Measurements from ENCODE around the gene ZBTB22.
"Not testable (repeated sequence)": the region's sequence is repeated elsewhere in the genome, so short reads cannot be mapped to it uniquely, and the experiment has no call there.

The ZBTB22 gene

DNA sequence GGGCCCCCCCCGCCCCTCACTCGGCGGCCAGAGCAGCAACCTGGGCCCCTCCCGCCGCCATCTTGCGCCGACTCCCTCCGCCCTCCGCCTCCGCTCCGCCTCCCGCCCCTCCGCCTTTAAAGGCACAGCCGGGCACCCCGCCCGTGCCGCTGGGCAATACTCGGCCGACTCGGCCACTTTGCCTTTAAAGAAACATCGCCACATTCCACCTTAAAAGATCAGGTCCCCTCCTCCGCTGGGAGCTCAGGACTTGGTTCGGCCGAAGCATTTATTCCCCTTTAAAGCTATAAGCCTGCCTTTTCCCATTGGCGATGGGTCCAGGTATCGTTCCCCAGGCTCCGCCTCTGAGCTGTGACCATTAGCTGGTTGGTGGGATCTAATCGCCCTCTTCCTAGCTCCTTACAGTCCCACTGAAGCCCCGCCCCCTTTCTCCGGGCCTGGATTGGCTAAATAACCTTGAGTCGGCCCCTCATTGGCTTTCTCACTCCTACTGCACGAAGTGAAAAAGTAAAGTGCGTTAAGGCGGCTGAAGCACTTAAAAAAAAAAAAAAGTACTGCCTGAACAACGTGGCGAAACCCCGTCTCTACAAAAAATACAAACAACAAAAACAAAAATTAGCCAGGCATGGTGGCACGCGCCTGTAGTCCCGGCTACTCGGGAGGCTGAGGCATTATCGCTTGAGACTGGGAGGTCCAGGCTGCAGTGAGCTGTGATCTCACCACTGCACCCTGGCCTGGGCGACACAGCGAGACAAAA is at the start of gene ZBTB22:
TSS of gene ZBTB22 (minus strand) at position 76 of the 757 bp plus-strand sequence. CDS start 828 bp downstream, outside the sequence.
- peak; percentile 92 to 97 (median 95) for DNase-seq (ENCODE audit: low read depth in 2 of 3, low spot score in 1 of 3)

- no peak for DNase-seq (ENCODE audit: low read depth in 2 of 3, low spot score in 1 of 3)
Observed at GRCh38 chr6:33367009-33367714, 49.6 kb upstream of the ZBTB22 start.

DNA sequence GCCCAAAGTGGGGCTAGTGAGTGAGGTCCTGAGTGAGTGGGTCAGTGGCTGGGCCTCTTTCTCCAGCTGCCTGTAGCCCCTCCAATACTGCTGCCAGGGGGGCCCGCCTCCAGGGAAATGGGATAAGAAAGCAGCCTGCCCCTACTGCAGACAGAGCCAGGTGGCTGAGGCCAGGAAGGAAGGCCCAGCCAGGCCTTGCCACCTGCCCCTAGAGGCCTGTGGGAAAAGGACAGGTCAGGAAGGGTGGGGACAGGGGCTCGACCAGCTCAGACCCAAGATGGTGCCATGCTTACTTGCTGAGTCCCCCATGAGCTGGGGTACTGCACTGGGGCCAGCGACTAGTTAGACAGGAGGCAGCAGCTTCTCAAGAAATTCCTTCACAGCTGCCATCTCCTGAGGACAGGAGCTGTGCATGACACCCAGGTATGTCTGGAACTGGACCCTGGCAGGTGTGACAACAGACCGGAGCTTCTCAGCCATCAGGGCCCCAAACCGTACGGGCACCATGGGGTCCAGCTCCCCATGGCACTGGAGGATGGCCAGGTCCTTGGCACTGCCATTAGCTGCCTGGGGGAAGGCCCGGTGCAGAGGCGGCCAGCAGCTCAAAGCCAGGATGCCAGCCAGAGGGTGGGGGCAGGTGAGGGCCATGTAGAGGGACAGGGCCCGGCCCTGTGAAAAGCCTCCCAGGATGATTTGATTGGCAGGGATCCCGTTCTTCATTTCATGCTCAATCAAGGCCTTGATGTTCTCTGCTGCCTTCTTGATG is 47.8 kb upstream of the ZBTB22 start:
- not testable (repeated sequence) for DNase-seq (ENCODE audit: low read depth in 2 of 3, low spot score in 1 of 3)

DNA sequence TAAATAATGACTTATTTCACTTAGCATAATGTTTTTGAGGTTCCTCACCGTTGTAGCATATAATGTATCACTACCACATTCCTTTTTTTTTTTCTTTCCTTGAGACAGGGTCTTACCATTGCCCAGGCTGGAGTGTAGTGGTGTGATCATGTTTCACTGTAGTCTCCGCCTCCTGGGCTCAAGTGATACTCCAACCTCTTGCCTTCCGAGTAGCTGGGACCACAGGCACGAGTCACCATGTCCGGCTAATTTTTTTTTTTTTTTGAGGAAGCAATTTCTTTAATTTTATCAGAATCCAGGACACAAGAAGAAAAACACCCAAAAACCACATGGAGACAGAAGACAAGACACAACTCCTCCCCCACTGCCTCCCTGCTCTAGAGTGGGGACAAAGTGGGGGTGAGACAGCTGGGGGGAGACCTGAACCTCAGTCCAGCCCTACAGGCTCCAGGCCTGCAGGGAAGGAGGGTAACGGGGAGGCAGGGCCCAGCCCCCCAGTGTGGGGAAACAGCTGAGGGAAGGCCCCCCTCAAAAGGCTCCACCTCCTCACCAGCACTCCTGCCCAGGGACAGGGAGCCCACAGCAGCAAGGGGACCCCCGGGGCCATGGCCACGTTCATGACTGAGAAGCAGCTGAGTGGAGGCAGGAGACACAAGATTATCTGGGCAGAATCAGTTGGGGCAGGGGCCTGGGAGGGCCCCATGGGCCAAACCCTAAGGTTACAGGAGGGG is 47.1 kb upstream of the ZBTB22 start:
- not testable (repeated sequence) for DNase-seq (ENCODE audit: low read depth in 2 of 3, low spot score in 1 of 3)

DNA sequence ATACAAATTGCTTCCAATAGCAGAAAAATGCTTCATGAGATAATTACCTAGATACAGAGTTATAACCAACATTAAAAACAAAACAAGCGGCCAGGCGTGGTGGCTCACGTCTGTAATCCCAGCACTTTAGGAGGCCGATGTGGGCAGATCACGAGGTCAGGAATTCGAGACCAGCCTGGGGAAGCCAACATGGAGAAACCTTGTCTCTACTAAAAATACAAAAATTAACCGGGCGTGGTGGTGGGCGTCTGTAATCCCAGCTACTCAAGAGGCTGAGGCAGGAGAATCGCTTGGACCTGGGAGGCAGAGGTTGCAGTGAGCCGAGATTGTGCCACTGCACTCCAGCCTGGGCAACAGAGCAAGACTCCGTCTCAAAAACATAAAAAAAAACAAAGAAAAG is 45.9 kb upstream of the ZBTB22 start:
- not testable (repeated sequence) for DNase-seq (ENCODE audit: low read depth in 2 of 3, low spot score in 1 of 3)

GRCh38 chr6:33359331-33359730 is 41.8 kb upstream of the ZBTB22 start:
- no peak for DNase-seq (ENCODE audit: low read depth in 2 of 3, low spot score in 1 of 3)

DNA sequence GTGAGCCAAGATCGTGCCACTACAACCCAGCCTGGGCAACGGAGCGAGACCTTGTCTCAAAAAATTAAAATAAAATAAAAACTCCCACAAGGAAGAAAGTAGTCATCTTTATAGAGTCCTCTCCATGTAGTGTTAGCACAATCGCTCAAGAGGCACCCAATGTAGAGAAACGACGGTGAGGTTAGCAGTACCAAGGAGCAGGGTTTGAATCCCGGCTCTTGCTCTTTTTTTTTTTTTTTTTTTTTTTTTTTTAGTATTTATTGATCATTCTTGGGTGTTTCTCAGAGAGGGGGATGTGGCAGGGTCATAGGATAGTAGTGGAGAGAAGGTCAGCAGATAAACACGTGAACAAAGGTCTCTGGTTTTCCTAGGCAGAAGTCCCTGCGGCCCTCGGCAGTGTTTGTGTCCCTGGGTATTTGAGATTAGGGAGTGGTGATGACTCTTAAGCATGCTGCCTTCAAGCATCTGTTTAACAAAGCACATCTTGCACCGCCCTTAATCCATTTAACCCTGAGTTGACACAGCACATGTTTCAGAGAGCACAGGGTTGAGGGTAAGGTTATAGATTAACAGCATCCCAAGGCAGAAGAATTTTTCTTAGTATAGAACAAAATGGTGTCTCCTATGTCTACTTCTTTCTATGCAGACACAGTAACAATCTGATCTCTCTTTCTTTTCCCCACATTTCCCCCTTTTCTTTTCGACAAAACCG is 39.8 kb upstream of the ZBTB22 start:
- not testable (repeated sequence) for DNase-seq (ENCODE audit: low read depth in 2 of 3, low spot score in 1 of 3)

DNA sequence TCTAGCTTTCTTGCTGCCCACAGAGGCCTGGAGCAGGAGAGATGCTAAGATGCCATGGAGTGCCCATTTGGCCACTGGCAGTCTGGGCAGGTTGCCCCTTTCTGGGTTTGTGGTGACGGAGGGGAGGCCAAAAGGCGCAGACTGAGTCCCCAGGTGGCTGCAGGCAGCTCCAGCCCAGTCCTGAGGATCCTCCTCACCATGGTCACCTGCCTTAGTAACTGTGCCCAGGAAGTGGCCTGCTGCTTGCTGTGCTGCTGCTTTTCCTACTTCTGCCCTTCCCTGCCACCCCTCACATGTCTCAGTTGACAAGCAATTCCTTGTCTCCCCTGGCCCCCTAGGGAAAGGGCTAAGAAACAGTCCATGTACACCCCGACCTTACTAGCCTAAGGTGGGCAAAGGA is 38.8 kb upstream of the ZBTB22 start:
- no peak for DNase-seq (ENCODE audit: low read depth in 2 of 3, low spot score in 1 of 3)

- DNase-seq (ENCODE audit: low read depth in 2 of 3, low spot score in 1 of 3), result not testable (repeated sequence)
Observed at GRCh38 chr6:33355860-33356259, 38.3 kb upstream of the ZBTB22 start.

- no peak for DNase-seq (ENCODE audit: low read depth in 2 of 3, low spot score in 1 of 3)
Observed at GRCh38 chr6:33347816-33348215, 30.3 kb upstream of the ZBTB22 start.

GRCh38 chr6:33346972-33347371 is 29.4 kb upstream of the ZBTB22 start:
- not testable (repeated sequence) for DNase-seq (ENCODE audit: low read depth in 2 of 3, low spot score in 1 of 3)

DNA sequence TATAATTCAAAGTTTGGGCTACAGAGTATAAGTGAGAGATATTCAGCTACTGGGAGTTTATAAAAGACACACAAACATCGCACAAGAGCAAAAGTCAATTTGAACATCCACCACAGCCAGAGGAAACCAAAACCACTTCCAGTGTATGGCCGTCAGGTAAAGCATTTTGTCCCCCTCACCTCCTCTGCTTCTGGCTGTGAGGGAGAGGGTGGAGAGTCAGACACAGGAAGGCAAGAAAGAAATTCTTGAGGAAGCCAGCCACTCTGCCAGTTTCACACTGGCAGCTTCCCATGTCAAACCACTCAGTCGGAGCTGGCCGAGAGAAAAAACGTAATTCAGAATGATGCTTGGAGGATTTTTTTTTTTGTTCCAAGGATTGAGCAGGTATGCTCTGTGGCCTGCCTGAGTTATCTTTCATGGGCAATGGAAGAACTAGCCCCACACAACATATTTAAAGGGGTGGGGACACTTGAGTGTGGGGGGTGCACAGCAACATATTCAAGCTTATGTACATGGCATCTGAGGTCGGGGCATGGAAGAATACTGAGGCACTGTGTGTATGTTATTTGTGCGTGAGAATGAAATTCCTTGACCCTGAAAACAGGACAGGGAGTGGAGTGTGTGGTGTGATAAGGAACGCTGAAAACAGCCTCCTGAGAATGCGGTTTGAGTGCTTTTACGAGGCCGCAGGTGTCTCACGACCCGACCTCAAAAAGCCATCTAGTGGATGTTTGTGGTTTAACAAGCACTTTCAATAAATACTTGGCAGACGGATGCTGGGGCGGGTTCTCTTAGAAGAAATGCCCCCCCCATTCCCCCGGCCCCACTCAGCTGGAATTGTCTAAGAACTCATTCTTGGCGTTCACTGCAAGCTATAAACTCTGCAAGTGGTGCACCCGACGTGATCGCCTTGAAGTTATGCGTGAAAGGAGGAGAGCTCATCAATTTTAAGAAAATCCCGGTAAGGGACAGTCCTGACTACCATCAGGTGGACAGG is 27.5 kb upstream of the ZBTB22 start:
- DNase-seq (ENCODE audit: low read depth in 2 of 3, low spot score in 1 of 3), result peak; percentile 27 to 55 (median 28)

DNA sequence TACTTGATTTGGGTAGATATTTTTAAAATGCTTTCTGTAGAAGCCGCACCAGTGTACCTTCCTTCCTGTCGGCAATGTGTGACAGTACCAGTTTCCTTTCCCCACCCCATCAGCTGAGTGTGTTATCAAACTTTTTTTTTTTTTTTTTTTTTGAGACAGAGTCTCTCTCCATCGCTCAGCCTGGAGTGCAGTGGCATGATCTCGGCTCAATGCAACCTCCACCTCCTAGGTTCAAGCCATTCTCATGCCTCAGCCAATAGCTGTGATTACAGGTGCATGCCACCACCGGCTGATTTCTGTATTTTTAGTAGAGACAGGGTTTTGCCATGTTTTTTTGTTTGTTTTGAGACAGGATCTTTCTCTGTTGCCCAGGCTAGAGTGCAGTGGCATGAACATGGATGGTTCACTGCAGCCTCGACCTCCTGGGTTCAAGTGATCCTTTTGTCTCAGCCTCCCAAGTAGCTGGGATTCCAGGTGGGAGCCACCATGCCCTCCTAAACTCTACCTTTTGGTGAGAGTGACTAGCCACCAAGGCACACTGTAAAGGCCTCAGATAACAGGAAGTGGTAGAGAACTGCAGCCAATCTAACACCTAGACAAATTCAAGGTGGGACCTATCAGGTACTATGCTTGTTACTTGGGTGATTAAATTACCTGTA is 26.5 kb upstream of the ZBTB22 start:
- peak in 1 of 3 donors; percentile 15 for DNase-seq (ENCODE audit: low read depth in 2 of 3, low spot score in 1 of 3)

GRCh38 chr6:33343606-33343952 is 26.0 kb upstream of the ZBTB22 start:
- DNase-seq (ENCODE audit: low read depth in 2 of 3, low spot score in 1 of 3), result not testable (repeated sequence)

GRCh38 chr6:33339193-33339592 is 21.6 kb upstream of the ZBTB22 start:
- no peak for DNase-seq (ENCODE audit: low read depth in 2 of 3, low spot score in 1 of 3)

GRCh38 chr6:33336495-33336894 is 19.0 kb upstream of the ZBTB22 start:
- no peak for DNase-seq (ENCODE audit: low read depth in 2 of 3, low spot score in 1 of 3)

DNA sequence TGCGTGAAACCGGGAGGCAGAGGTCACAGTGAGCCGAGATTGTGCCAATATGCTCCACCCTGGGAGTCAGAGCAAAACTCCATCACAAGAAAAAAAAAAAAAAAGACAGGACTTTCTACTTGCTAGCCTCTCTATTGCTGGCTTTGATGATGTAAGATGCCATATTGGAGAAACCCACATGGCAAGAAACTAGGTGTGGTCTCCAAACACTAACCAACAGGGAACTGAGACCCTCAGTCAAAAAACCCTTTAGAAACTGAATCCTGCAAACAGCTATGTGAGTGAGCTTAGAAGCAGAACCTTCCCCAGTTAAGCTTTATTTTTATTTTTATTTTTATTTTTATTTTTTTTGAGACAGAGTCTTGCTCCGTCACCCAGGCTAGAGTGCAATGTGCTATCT is 18.4 kb upstream of the ZBTB22 start:
- no peak for DNase-seq (ENCODE audit: low read depth in 2 of 3, low spot score in 1 of 3)

GRCh38 chr6:33333666-33334065 is 16.1 kb upstream of the ZBTB22 start:
- no peak for DNase-seq (ENCODE audit: low read depth in 2 of 3, low spot score in 1 of 3)

DNA sequence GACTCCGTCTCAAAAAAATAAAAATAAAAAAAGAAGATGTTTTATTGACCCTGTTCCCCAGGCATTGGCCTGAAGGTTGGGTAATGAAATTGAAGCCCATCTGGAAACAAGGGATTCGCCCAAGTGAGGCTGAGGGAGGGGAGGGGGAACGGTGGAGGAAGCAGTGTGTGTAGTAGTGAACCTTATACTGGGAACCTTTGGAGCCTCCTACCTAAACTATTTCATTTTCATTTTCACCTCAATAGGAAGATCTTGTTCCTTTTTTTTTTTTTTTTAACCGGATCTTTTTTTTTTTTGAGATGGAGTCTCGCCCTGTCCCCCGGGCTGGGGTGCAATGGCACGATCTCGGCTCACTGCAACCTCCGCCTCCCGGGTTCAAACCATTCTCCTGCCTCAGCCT is 13.2 kb upstream of the ZBTB22 start:
- no peak for DNase-seq (ENCODE audit: low read depth in 2 of 3, low spot score in 1 of 3)

Measured in stimulated activated CD4-positive, alpha-beta T cell treated with anti-CD3 and anti-CD28 coated beads, Interleukin-12 subunit alpha, Interleukin-12 subunit beta, amount 100 ng/mL, for 48 hours (primary cell).